Gastroesophageal sphincter (tissue), 3 donors: ENCODE results near the gene GCNT1.
"Not testable (repeated sequence)": the region's sequence is repeated elsewhere in the genome, so short reads cannot be mapped to it uniquely, and the experiment has no call there.

Experiments
- EP300 ChIP-seq: sonication (generic); formaldehyde crosslinking; IDR thresholded peaks from one replicate; pipeline ENCODE4 v1.6.1; 2017; ENCODE audit warnings: antibody characterized with exemption, mild to moderate bottlenecking
- POLR2A ChIP-seq, 2 donors: fragments of 450-650 bp; IDR thresholded peaks; one replicate each; pipeline ENCODE4 v1.6.1; 2017; ENCODE audit warnings: antibody characterized with exemption in 2 of 2, mild to moderate bottlenecking in 2 of 2, moderate library complexity in 1 of 2
- POLR2AphosphoS5 ChIP-seq: sonication (generic); formaldehyde crosslinking; IDR thresholded peaks from one replicate; pipeline ENCODE4 v1.6.1; 2017; ENCODE audit warnings: antibody characterized with exemption
- TF ChIP-seq, protein P1 (sequence below), 4 experiments: fragments of 200-600 bp in 2 of 4; fragments of 450-650 bp in 2 of 4; sonication (generic) in 1 of 4; IDR thresholded peaks; one replicate each; pipeline ENCODE4 v1.5.1; 2017 to 2019; ENCODE audit warnings: antibody characterized with exemption in 4 of 4, mild to moderate bottlenecking in 2 of 4, moderate library complexity in 2 of 4

DNA sequence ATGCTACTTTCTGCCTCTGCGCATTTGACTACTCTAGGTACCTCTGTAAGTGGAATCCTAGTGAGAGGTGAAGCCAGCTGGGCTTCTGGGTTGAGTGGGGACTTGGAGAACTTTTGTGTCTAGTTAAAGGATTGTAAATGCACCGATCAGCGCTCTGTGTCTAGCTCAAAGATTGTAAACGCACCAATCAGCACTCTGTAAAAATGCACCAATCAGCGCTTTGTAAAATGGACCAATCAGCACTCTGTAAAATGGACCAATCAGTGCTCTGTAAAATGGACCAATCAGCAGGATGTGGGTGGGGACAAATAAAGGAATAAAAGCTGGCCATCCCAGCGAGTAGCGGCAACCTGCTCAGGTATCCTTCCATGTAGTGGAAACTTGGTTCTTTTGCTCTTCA is 18.8 kb downstream of the GCNT1 start:
- TF ChIP-seq, protein P1, sequence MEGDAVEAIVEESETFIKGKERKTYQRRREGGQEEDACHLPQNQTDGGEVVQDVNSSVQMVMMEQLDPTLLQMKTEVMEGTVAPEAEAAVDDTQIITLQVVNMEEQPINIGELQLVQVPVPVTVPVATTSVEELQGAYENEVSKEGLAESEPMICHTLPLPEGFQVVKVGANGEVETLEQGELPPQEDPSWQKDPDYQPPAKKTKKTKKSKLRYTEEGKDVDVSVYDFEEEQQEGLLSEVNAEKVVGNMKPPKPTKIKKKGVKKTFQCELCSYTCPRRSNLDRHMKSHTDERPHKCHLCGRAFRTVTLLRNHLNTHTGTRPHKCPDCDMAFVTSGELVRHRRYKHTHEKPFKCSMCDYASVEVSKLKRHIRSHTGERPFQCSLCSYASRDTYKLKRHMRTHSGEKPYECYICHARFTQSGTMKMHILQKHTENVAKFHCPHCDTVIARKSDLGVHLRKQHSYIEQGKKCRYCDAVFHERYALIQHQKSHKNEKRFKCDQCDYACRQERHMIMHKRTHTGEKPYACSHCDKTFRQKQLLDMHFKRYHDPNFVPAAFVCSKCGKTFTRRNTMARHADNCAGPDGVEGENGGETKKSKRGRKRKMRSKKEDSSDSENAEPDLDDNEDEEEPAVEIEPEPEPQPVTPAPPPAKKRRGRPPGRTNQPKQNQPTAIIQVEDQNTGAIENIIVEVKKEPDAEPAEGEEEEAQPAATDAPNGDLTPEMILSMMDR (IDR thresholded peaks at IDR 0.05), result not testable (repeated sequence)
- not testable (repeated sequence) for TF ChIP-seq POLR2A (IDR thresholded peaks at IDR 0.05); EP300; POLR2AphosphoS5
